CD14-positive monocyte (primary cell): ENCODE results near the gene CMTM3. TPM values are rescaled to one million over a fixed set of nuclear protein-coding genes. Genes with fewer than 3 reads are reported as not detected.

Experiments
- DNase-seq, 3 donors: peaks; one replicate each; pipeline ENCODE4 v3.0.0-alpha.2; 2011 to 2022
- H2AFZ ChIP-seq: 2 replicates; pipeline ENCODE4 v1.6.0; 2012; ENCODE audit warnings: mild to moderate bottlenecking, low read depth, low read length, inconsistent platforms; ENCODE audit not compliant: insufficient read depth, poor library complexity, severe bottlenecking
- H3K27ac ChIP-seq, 2 donors: 1 replicate in 1 of 2; 2 replicates in 1 of 2; pipeline ENCODE4 v1.5.1; 2012 to 2013; ENCODE audit warnings: low read length in 2 of 2, control low read depth in 1 of 2, inconsistent platforms in 1 of 2, low read depth in 1 of 2, mild to moderate bottlenecking in 1 of 2
- H3K27me3 ChIP-seq, 2 donors: one replicate each; pipeline versions ENCODE4 v1.6.0 to v1.6.1; 2011 to 2013; ENCODE audit warnings: low read length in 2 of 2; ENCODE audit not compliant: control insufficient read depth in 2 of 2, insufficient read depth in 2 of 2
- H3K36me3 ChIP-seq, 2 donors: replicated peaks in 1 of 2; 1 replicate in 1 of 2; 2 replicates in 1 of 2; pipeline versions ENCODE4 v1.5.1 to v1.6.1; 2012 to 2013; ENCODE audit warnings: low read length in 2 of 2, control low read depth in 1 of 2, inconsistent platforms in 1 of 2, mild to moderate bottlenecking in 1 of 2; ENCODE audit not compliant: insufficient read depth in 2 of 2, control insufficient read depth in 1 of 2
- H3K4me1 ChIP-seq, 2 donors: 1 replicate in 1 of 2; 2 replicates in 1 of 2; pipeline versions ENCODE4 v1.5.1 to v1.6.1; 2012 to 2013; ENCODE audit warnings: low read length in 2 of 2, control low read depth in 1 of 2, inconsistent platforms in 1 of 2, mild to moderate bottlenecking in 1 of 2, moderate library complexity in 1 of 2; ENCODE audit not compliant: insufficient read depth in 2 of 2, control insufficient read depth in 1 of 2
- H3K4me2 ChIP-seq: replicated peaks from 2 replicates; pipeline ENCODE3; 2012; ENCODE audit warnings: low read length, moderate library complexity, mild to moderate bottlenecking; ENCODE audit not compliant: poor library complexity, severe bottlenecking; ENCODE audit errors: extremely low read depth
- H3K4me3 ChIP-seq, 3 experiments: fragments of 200-600 bp in 1 of 3; sonication (generic) in 1 of 3; replicated peaks in 1 of 3; 1 replicate in 2 of 3; 2 replicates in 1 of 3; pipeline ENCODE4 v1.5.1; 2011 to 2013; ENCODE audit warnings: low read length in 3 of 3, mild to moderate bottlenecking in 3 of 3, control low read depth in 2 of 3, low read depth in 2 of 3, inconsistent platforms in 1 of 3, moderate library complexity in 1 of 3
- H3K79me2 ChIP-seq: 2 replicates; pipeline ENCODE4 v1.6.0; 2012; ENCODE audit warnings: mild to moderate bottlenecking, control low read depth, inconsistent platforms, low read length, moderate library complexity; ENCODE audit not compliant: insufficient read depth
- H3K9ac ChIP-seq: 2 replicates; pipeline ENCODE4 v1.6.0; 2017; ENCODE audit warnings: low read length, mild to moderate bottlenecking; ENCODE audit not compliant: insufficient read depth, poor library complexity, severe bottlenecking
- H3K9me3 ChIP-seq, 2 donors: replicated peaks in 1 of 2; 1 replicate in 1 of 2; 2 replicates in 1 of 2; pipeline versions ENCODE4 v1.5.1 to v1.6.1; 2012 to 2013; ENCODE audit warnings: low read length in 2 of 2, control low read depth in 1 of 2; ENCODE audit not compliant: control insufficient read depth in 1 of 2, insufficient read depth in 1 of 2
- H4K20me1 ChIP-seq: 2 replicates; pipeline ENCODE4 v1.6.0; 2012; ENCODE audit warnings: mild to moderate bottlenecking, low read length, control low read depth, moderate library complexity; ENCODE audit not compliant: insufficient read depth
- H3K27ac Mint-ChIP-seq, 7 donors: one replicate each; pipeline ENCODE4 v1.8.0; 2020; ENCODE audit warnings: mild to moderate bottlenecking in 7 of 7, mixed read lengths in 7 of 7, moderate library complexity in 6 of 7, inconsistent platforms in 2 of 7
- H3K27me3 Mint-ChIP-seq, 3 donors: one replicate each; pipeline ENCODE4 v1.8.0; 2021 to 2022; ENCODE audit warnings: low read depth in 3 of 3, mild to moderate bottlenecking in 3 of 3, mixed read lengths in 3 of 3, moderate library complexity in 3 of 3, inconsistent platforms in 1 of 3
- H3K36me3 Mint-ChIP-seq, 2 donors: one replicate each; pipeline ENCODE4 v1.8.0; 2020; ENCODE audit warnings: mixed read lengths in 2 of 2, inconsistent platforms in 1 of 2, mild to moderate bottlenecking in 1 of 2
- H3K4me1 Mint-ChIP-seq: one replicate; pipeline ENCODE4 v1.8.0; 2020; ENCODE audit warnings: mild to moderate bottlenecking, mixed read lengths
- H3K4me3 Mint-ChIP-seq, 2 donors: one replicate each; pipeline ENCODE4 v1.8.0; 2020; ENCODE audit warnings: mild to moderate bottlenecking in 2 of 2, mixed read lengths in 2 of 2, moderate library complexity in 1 of 2
- H3K9me3 Mint-ChIP-seq, 7 donors: one replicate each; pipeline ENCODE4 v1.8.0; 2020 to 2022; ENCODE audit warnings: mixed read lengths in 7 of 7, mild to moderate bottlenecking in 6 of 7, moderate library complexity in 6 of 7, inconsistent platforms in 2 of 7
- WGBS: methylation state at CpG from one replicate; pipeline ENCODE4 v1.1.5; 2013; ENCODE audit warnings: missing lambda C conversion rate; ENCODE audit not compliant: insufficient coverage; 5-methylcytosine and 5-hydroxymethylcytosine counted together
- intact Hi-C, 2 donors: fragments of 100-400 bp; cut with micrococcal nuclease; formaldehyde crosslinking; loops; one replicate each; pipeline versions ENCODE4 v1.15.0 to v1.15.1; 2023
- polyA plus RNA-seq, 3 donors: library from polyadenylated mRNA; depleted of rRNA in 1 of 3; unstranded in 2 of 3; stranded (reverse) in 1 of 3; fragments of 300-500 nt in 2 of 3; fragments of >200 nt in 1 of 3; fragmentation: Illumina TruSeq in 2 of 3; gene quantifications; 1 replicate in 2 of 3; 2 replicates in 1 of 3; pipeline ENCODE4 v1.2.3, GENCODE V29; 2012 to 2021
- TF ChIP-seq, protein P1 (sequence below): fragments of 200-600 bp; IDR thresholded peaks from one replicate; pipeline ENCODE4 v1.8.0; 2022; ENCODE audit warnings: antibody characterized with exemption, mild to moderate bottlenecking

Gene CMTM3
- polyA plus RNA-seq, 3 donors, result 125 to 131 (median 126) TPM

GRCh38 chr16:66650707-66651473, 46.4 kb downstream of the CMTM3 start:
- peaks cover 78% of the 10 kb centered on the region for H3K79me2 ChIP-seq
- no peak overlapping the region for H2AFZ ChIP-seq
- Mint-ChIP-seq H3K4me1 (peaks cover 49% of the 10 kb centered on the region), H3K27ac (peak overlapping the region in 5 of 7 donors; percentile 11 to 81 (median 45)), H3K9me3 (peaks cover 0 to 2% (median 0%) of the 10 kb centered on the region in 7 donors), H3K4me3 (peak overlapping the region; percentile 67 to 87), H3K36me3 (no peaks in the 10 kb centered on the region), H3K27me3 (peaks cover 0 to 1% (median 0%) of the 10 kb centered on the region in 3 donors)
- no peaks in the 10 kb centered on the region for H3K27me3 ChIP-seq
- intact Hi-C loops, result loop anchor here in 1 of 2 donors (5.0 kb wide), 1 partner anchor 46 kb away; the partner anchor contains the start of gene CMTM4
- H3K27ac ChIP-seq, result no peak overlapping the region
- peak overlapping the region; percentile 56 for H3K4me2 ChIP-seq
- H3K9me3 ChIP-seq, result no peaks in the 10 kb centered on the region
- H3K36me3 ChIP-seq, result no peaks in the 10 kb centered on the region
- peaks cover 5% of the 10 kb centered on the region for H4K20me1 ChIP-seq
- WGBS, result 38% methylated on average over 10 of the region's 18 CpGs
- peak overlapping the region in 2 of 3 experiments; percentile 5 to 48 for H3K4me3 ChIP-seq
- peaks cover 46 to 48% of the 10 kb centered on the region in 2 donors for H3K4me1 ChIP-seq
- H3K9ac ChIP-seq, result no peak overlapping the region
- TF ChIP-seq, protein P1, sequence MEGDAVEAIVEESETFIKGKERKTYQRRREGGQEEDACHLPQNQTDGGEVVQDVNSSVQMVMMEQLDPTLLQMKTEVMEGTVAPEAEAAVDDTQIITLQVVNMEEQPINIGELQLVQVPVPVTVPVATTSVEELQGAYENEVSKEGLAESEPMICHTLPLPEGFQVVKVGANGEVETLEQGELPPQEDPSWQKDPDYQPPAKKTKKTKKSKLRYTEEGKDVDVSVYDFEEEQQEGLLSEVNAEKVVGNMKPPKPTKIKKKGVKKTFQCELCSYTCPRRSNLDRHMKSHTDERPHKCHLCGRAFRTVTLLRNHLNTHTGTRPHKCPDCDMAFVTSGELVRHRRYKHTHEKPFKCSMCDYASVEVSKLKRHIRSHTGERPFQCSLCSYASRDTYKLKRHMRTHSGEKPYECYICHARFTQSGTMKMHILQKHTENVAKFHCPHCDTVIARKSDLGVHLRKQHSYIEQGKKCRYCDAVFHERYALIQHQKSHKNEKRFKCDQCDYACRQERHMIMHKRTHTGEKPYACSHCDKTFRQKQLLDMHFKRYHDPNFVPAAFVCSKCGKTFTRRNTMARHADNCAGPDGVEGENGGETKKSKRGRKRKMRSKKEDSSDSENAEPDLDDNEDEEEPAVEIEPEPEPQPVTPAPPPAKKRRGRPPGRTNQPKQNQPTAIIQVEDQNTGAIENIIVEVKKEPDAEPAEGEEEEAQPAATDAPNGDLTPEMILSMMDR, result peak; percentile 96
- DNase-seq, result peak; percentile 69 to 82 (median 78)

- Histone ChIP-seq H3K36me3 (no peaks in the 10 kb centered on the region), H3K27me3 (no peaks in the 10 kb centered on the region), H3K9me3 (no peaks in the 10 kb centered on the region), H3K4me2 (peak overlapping the region; percentile 56), H3K4me3 (peak overlapping the region in 2 of 3 experiments; percentile 5 to 48), H4K20me1 (peaks cover 5% of the 10 kb centered on the region), H2AFZ (no peak overlapping the region), H3K4me1 (peaks cover 46 to 48% of the 10 kb centered on the region in 2 donors), H3K27ac (peak overlapping the region in 1 of 2 donors; percentile 71), H3K9ac (no peak overlapping the region), H3K79me2 (peaks cover 81% of the 10 kb centered on the region)
- Mint-ChIP-seq H3K4me3 (peak overlapping the region; percentile 67 to 87), H3K9me3 (peaks cover 0 to 2% (median 0%) of the 10 kb centered on the region in 7 donors), H3K27me3 (peaks cover 0 to 1% (median 0%) of the 10 kb centered on the region in 3 donors), H3K27ac (peak overlapping the region in 4 of 7 donors; percentile 11 to 81 (median 80)), H3K36me3 (no peaks in the 10 kb centered on the region), H3K4me1 (peaks cover 50% of the 10 kb centered on the region)
- intact Hi-C loops, result loop anchor here in 1 of 2 donors (5.0 kb wide), 1 partner anchor 46 kb away; the partner anchor contains the start of gene CMTM4
- 73% methylated on average over 2 of the region's 2 CpGs for WGBS
- DNase-seq, result no peak
- TF ChIP-seq, protein P1, result no peak
These were observed 46.9 kb downstream of the CMTM3 start for GRCh38 chr16:66651474-66651765.
